ENCODE data around the gene APLP1.
"Not testable (repeated sequence)": the region's sequence is repeated elsewhere in the genome, so short reads cannot be mapped to it uniquely, and the experiment has no call there.

The APLP1 gene

GRCh38 chr19:35868172-35868822, at the start of gene APLP1:
Gene APLP1, plus strand, starts transcription at chr19:35868574. Its CDS starts 63 bp downstream, at chr19:35868637.
- peak; percentile 65 for DNase-seq

- no peak for DNase-seq
Measured at GRCh38 chr19:35822579-35822978, 45.8 kb upstream of the APLP1 start.

- no peak for DNase-seq
Measured at GRCh38 chr19:35824150-35824549, 44.2 kb upstream of the APLP1 start.

- peak; percentile 82 for DNase-seq
Measured at GRCh38 chr19:35828692-35829301, 39.6 kb upstream of the APLP1 start.

- DNase-seq: no peak
Measured at GRCh38 chr19:35830986-35831385, 37.4 kb upstream of the APLP1 start.

GRCh38 chr19:35832054-35832453, 36.3 kb upstream of the APLP1 start:
- DNase-seq: no peak

- DNase-seq: no peak
Measured at GRCh38 chr19:35833972-35834371, 34.4 kb upstream of the APLP1 start.

- not testable (repeated sequence) for DNase-seq
Measured at GRCh38 chr19:35836096-35836495, 32.3 kb upstream of the APLP1 start.

- no peak for DNase-seq
Measured at GRCh38 chr19:35841961-35842595, 26.3 kb upstream of the APLP1 start.

GRCh38 chr19:35842666-35843272, 25.6 kb upstream of the APLP1 start:
- DNase-seq: no peak

- DNase-seq: no peak
Measured at GRCh38 chr19:35843676-35844481, 24.5 kb upstream of the APLP1 start.

GRCh38 chr19:35844482-35845214, 23.7 kb upstream of the APLP1 start:
- DNase-seq: no peak

GRCh38 chr19:35845215-35846037, 22.9 kb upstream of the APLP1 start:
- no peak for DNase-seq

- DNase-seq: no peak
Measured at GRCh38 chr19:35846038-35846668, 22.2 kb upstream of the APLP1 start.

- no peak for DNase-seq
Measured at GRCh38 chr19:35847911-35848310, 20.5 kb upstream of the APLP1 start.

GRCh38 chr19:35848486-35848885, 19.9 kb upstream of the APLP1 start:
- DNase-seq: no peak

- no peak for DNase-seq
Measured at GRCh38 chr19:35848919-35849505, 19.4 kb upstream of the APLP1 start.

- DNase-seq: no peak
Measured at GRCh38 chr19:35851213-35852028, 17.0 kb upstream of the APLP1 start.

- no peak for DNase-seq
Measured at GRCh38 chr19:35852029-35852780, 16.2 kb upstream of the APLP1 start, which contains the start of gene NPHS1. Gene NPHS1, minus strand, starts transcription at chr19:35852504. Its CDS starts 667 bp downstream, at chr19:35851837.

All from right forelimb (tissue), 1 donor.